Liver (tissue), 9 donors: Measurements from ENCODE around the gene ADGRG1. TPM values are rescaled to one million over a fixed set of nuclear protein-coding genes. Genes with fewer than 3 reads are reported as not detected.
"Not testable (repeated sequence)": the region's sequence is repeated elsewhere in the genome, so short reads cannot be mapped to it uniquely, and the experiment has no call there.

ENCODE experiments used
- DNase-seq: peaks from one replicate; pipeline ENCODE4 v3.0.0-alpha.2; 2017; ENCODE audit warnings: low spot score
- H3K27ac ChIP-seq, 2 donors: one replicate each; pipeline ENCODE4 v1.7.0; 2013; ENCODE audit warnings: inconsistent platforms in 2 of 2, low read length in 2 of 2, control low read depth in 1 of 2, low read depth in 1 of 2, mild to moderate bottlenecking in 1 of 2
- H3K27me3 ChIP-seq, 4 donors: one replicate each; pipeline versions ENCODE4 v1.6.1 to v1.7.0; 2013; ENCODE audit warnings: low read length in 3 of 4, inconsistent platforms in 1 of 4, mild to moderate bottlenecking in 1 of 4, moderate library complexity in 1 of 4; ENCODE audit not compliant: control insufficient read depth in 4 of 4, insufficient read depth in 4 of 4
- H3K36me3 ChIP-seq, 4 donors: one replicate each; pipeline versions ENCODE4 v1.6.1 to v1.7.0; 2013; ENCODE audit warnings: low read length in 3 of 4, mild to moderate bottlenecking in 3 of 4, low read depth in 1 of 4, moderate library complexity in 1 of 4; ENCODE audit not compliant: control insufficient read depth in 4 of 4, insufficient read depth in 3 of 4
- H3K4me1 ChIP-seq, 4 donors: one replicate each; pipeline versions ENCODE4 v1.6.1 to v1.7.0; 2013; ENCODE audit warnings: low read length in 3 of 4, mild to moderate bottlenecking in 3 of 4, moderate library complexity in 1 of 4; ENCODE audit not compliant: control insufficient read depth in 4 of 4, insufficient read depth in 4 of 4
- H3K4me3 ChIP-seq, 3 donors: one replicate each; pipeline versions ENCODE4 v1.6.1 to v1.7.0; 2013; ENCODE audit warnings: low read length in 3 of 3, control low read depth in 1 of 3, low read depth in 1 of 3, mild to moderate bottlenecking in 1 of 3
- H3K9ac ChIP-seq, 2 donors: one replicate each; pipeline ENCODE4 v1.7.0; 2013; ENCODE audit warnings: low read length in 2 of 2, mild to moderate bottlenecking in 2 of 2, moderate library complexity in 2 of 2, control low read depth in 1 of 2, low read depth in 1 of 2
- H3K9me3 ChIP-seq, 4 donors: one replicate each; pipeline versions ENCODE4 v1.6.1 to v1.7.0; 2013; ENCODE audit warnings: low read length in 3 of 4; ENCODE audit not compliant: control insufficient read depth in 4 of 4
- FOXA1 ChIP-seq: IDR thresholded peaks from 2 replicates; pipeline ENCODE4 v1.6.1; 2016; ENCODE audit warnings: antibody characterized with exemption
- FOXA2 ChIP-seq: IDR thresholded peaks from 2 replicates; pipeline ENCODE4 v1.6.1; 2016; ENCODE audit warnings: antibody characterized with exemption
- HNF4A ChIP-seq, 2 donors: conservative IDR thresholded peaks; 2 replicates each; pipeline ENCODE4 v1.6.1; 2016; ENCODE audit warnings: antibody characterized with exemption in 2 of 2, mild to moderate bottlenecking in 2 of 2
- NR2F2 ChIP-seq: IDR thresholded peaks from 2 replicates; pipeline ENCODE4 v1.6.1; 2016; ENCODE audit warnings: antibody characterized with exemption
- RAD21 ChIP-seq, 2 donors: IDR thresholded peaks; 2 replicates each; pipeline ENCODE4 v1.6.1; 2016; ENCODE audit warnings: antibody characterized with exemption in 2 of 2, mild to moderate bottlenecking in 2 of 2
- TAF1 ChIP-seq: conservative IDR thresholded peaks from 2 replicates; pipeline ENCODE4 v1.6.1; 2016; ENCODE audit warnings: antibody characterized with exemption, mild to moderate bottlenecking
- ZBTB33 ChIP-seq: IDR thresholded peaks from 2 replicates; pipeline ENCODE4 v1.6.1; 2016; ENCODE audit warnings: antibody characterized with exemption
- WGBS: extraction: QIAGEN DNeasy Blood & Tissue Kit; methylation state at CpG from one replicate; pipeline ENCODE4 v1.1.7; 2013; 5-methylcytosine and 5-hydroxymethylcytosine counted together
- polyA plus RNA-seq, 2 donors: library from polyadenylated mRNA; stranded (reverse) in 1 of 2; unstranded in 1 of 2; fragments of 200-250 nt in 1 of 2; fragments of >200 nt in 1 of 2; fragmentation: Nextera tagmentation in 1 of 2; extraction: Ambion mirVana in 1 of 2; gene quantifications; one replicate each; pipeline versions ENCODE4 v1.2.1 to v1.2.3, GENCODE V29; 2013 to 2015
- total RNA-seq, 2 donors: library from RNA; depleted of rRNA; stranded (reverse); fragments of >200 nt; gene quantifications; one replicate each; pipeline ENCODE4 v1.2.3, GENCODE V29; 2014
- donor health status: healthy.
- donor health status: healthy.
- donor health status: healthy.
- donor health status: healthy.
- donor health status: healthy.

ADGRG1 gene
- total and polyA plus RNA-seq, 4 donors = 1.7 to 3.3 (median 2.0) TPM

GRCh38 chr16:57712569-57712968 lies 84.1 kb downstream of the ADGRG1 start:
- not testable (repeated sequence) for H3K4me3 ChIP-seq, DNase-seq, H3K27ac ChIP-seq, H3K36me3 ChIP-seq, H3K4me1 ChIP-seq, H3K27me3 ChIP-seq, H3K9ac ChIP-seq, H3K9me3 ChIP-seq
- 86% methylated on average over 6 of the region's 6 CpGs for WGBS

- H3K4me1 ChIP-seq = peaks cover 0 to 3% (median 0%) of the 10 kb centered on the region in 4 donors
- H3K9ac ChIP-seq = no peak overlapping the region
- H3K36me3 ChIP-seq = no peaks in the 10 kb centered on the region
- no peak overlapping the region for H3K27ac ChIP-seq
- no peak overlapping the region for H3K4me3 ChIP-seq
- TF ChIP-seq FOXA1 = no peak
- TF ChIP-seq HNF4A (conservative IDR thresholded peaks at IDR 0.05) = no peak
- TF ChIP-seq RAD21 (IDR thresholded peaks at IDR 0.05) = no peak
- TF ChIP-seq ZBTB33 = no peak
- no peak for DNase-seq
- H3K27me3 ChIP-seq = no peaks in the 10 kb centered on the region
- 95% methylated on average over 8 of the region's 8 CpGs for WGBS
- no peaks in the 10 kb centered on the region for H3K9me3 ChIP-seq
Measured at GRCh38 chr16:57713596-57713995, 85.2 kb downstream of the ADGRG1 start.

GRCh38 chr16:57714047-57714446 lies 85.6 kb downstream of the ADGRG1 start:
- no peaks in the 10 kb centered on the region for H3K27me3 ChIP-seq
- H3K4me1 ChIP-seq = peaks cover 0 to 3% (median 0%) of the 10 kb centered on the region in 4 donors
- DNase-seq = no peak
- no peaks in the 10 kb centered on the region for H3K36me3 ChIP-seq
- TF ChIP-seq NR2F2 (no peak), FOXA2 (no peak), TAF1 (no peak)
- H3K4me3 ChIP-seq = no peak overlapping the region
- no peak overlapping the region for H3K27ac ChIP-seq
- no peak overlapping the region for H3K9ac ChIP-seq
- 89% methylated on average over 6 of the region's 6 CpGs for WGBS
- no peaks in the 10 kb centered on the region for H3K9me3 ChIP-seq

Other genes starting within 250 kb of the ADGRG1 start
- gene CCL17, start 223.9 kb upstream of the ADGRG1 start, total RNA-seq = not detected
- gene CCL17, start 223.9 kb upstream of the ADGRG1 start, polyA plus RNA-seq = not detected
- gene CIAPIN1, start 181.2 kb upstream of the ADGRG1 start, total RNA-seq = 10 to 100 TPM; 19.5 to 23.9 TPM
- gene CIAPIN1, start 181.2 kb upstream of the ADGRG1 start, polyA plus RNA-seq = 10 to 100 TPM; 22.9 to 32.7 TPM
- gene COQ9, start 181.2 kb upstream of the ADGRG1 start, total RNA-seq = 10 to 100 TPM; 21.0 to 81.5 TPM
- 10 to 100 TPM; 50.2 to 65.8 TPM for gene COQ9, start 181.2 kb upstream of the ADGRG1 start, polyA plus RNA-seq
- gene POLR2C, start 166.0 kb upstream of the ADGRG1 start, total RNA-seq = 10 to 100 TPM; 61.7 to 68.0 TPM
- 10 to 100 TPM; 25.4 to 40.9 TPM for gene POLR2C, start 166.0 kb upstream of the ADGRG1 start, polyA plus RNA-seq
- 10 to 100 TPM; 15.3 to 20.8 TPM for gene DOK4, start 142.1 kb upstream of the ADGRG1 start, total RNA-seq
- 10 to 100 TPM in 1 of 2 donors, 1 to 10 TPM in 1; 7.8 to 24.6 TPM for gene DOK4, start 142.1 kb upstream of the ADGRG1 start, polyA plus RNA-seq
- gene CCDC102A, start 92.1 kb upstream of the ADGRG1 start, total RNA-seq = 1 to 10 TPM; 2.3 to 2.6 TPM
- 1 to 10 TPM in 1 of 2 donors, under 1 TPM in 1; 0.36 to 1.0 TPM for gene CCDC102A, start 92.1 kb upstream of the ADGRG1 start, polyA plus RNA-seq
- gene ADGRG5, start 86.0 kb upstream of the ADGRG1 start, total RNA-seq = under 1 TPM; 0.33 to 0.37 TPM
- gene ADGRG5, start 86.0 kb upstream of the ADGRG1 start, polyA plus RNA-seq = under 1 TPM; 0.10 to 0.24 TPM
- gene ADGRG3, start 39.7 kb downstream of the ADGRG1 start, total RNA-seq = 1 to 10 TPM; 1.4 to 3.2 TPM
- gene ADGRG3, start 39.7 kb downstream of the ADGRG1 start, polyA plus RNA-seq = under 1 TPM; 0.52 to 0.63 TPM
- 1 to 10 TPM in 1 of 2 donors, under 1 TPM in 1; 0.08 to 1.8 TPM for gene DRC7, start 66.2 kb downstream of the ADGRG1 start, total RNA-seq
- under 1 TPM in 1 of 2 donors, not detected in 1; 0.06 TPM for gene DRC7, start 66.2 kb downstream of the ADGRG1 start, polyA plus RNA-seq
- 10 to 100 TPM in 1 of 2 donors, 1 to 10 TPM in 1; 7.6 to 16.4 TPM for gene KATNB1, start 107.1 kb downstream of the ADGRG1 start, total RNA-seq
- 1 to 10 TPM; 4.5 to 7.4 TPM for gene KATNB1, start 107.1 kb downstream of the ADGRG1 start, polyA plus RNA-seq
- 100 to 1,000 TPM in 1 of 2 donors, 10 to 100 TPM in 1; 22.2 to 103 TPM for gene KIFC3, start 173.9 kb downstream of the ADGRG1 start, total RNA-seq
- 10 to 100 TPM; 16.5 to 32.7 TPM for gene KIFC3, start 173.9 kb downstream of the ADGRG1 start, polyA plus RNA-seq